Ramos (cell line): ENCODE results near the gene GIGYF2.
"Not testable (repeated sequence)": the region's sequence is repeated elsewhere in the genome, so short reads cannot be mapped to it uniquely, and the experiment has no call there.

Experiments used
- in situ Hi-C: fragments of 300-500 bp; cut with MboI; formaldehyde crosslinking; loops from one replicate; pipeline ENCODE4 v1.14.3; 2022; ENCODE audit warnings: low sequenced_read_pairs; ENCODE audit not compliant: unreplicated experiment

Gene GIGYF2

GRCh38 chr2:232800166-232800565 is 103.0 kb downstream of the GIGYF2 start:
- in situ Hi-C loops = no loop called here

GRCh38 chr2:232802091-232802490 is 105.0 kb downstream of the GIGYF2 start:
- in situ Hi-C loops = no loop called here

GRCh38 chr2:232809349-232810124 is 112.4 kb downstream of the GIGYF2 start:
- in situ Hi-C loops = no loop called here

GRCh38 chr2:232810444-232810843 is 113.3 kb downstream of the GIGYF2 start:
- in situ Hi-C loops = no loop called here

- in situ Hi-C loops = no loop called here
These were observed 118.4 kb downstream of the GIGYF2 start for GRCh38 chr2:232815569-232815968.

- in situ Hi-C loops = no loop called here
These were observed 119.5 kb downstream of the GIGYF2 start for GRCh38 chr2:232816657-232817056.

GRCh38 chr2:232817756-232818155 is 120.6 kb downstream of the GIGYF2 start:
- in situ Hi-C loops = no loop called here

- in situ Hi-C loops = no loop called here
These were observed 132.9 kb downstream of the GIGYF2 start for GRCh38 chr2:232829988-232830387.

GRCh38 chr2:232831496-232831895 is 134.4 kb downstream of the GIGYF2 start:
- in situ Hi-C loops = no loop called here

- in situ Hi-C loops = no loop called here
These were observed 136.7 kb downstream of the GIGYF2 start for GRCh38 chr2:232833830-232834229.

- in situ Hi-C loops = no loop called here
These were observed 138.6 kb downstream of the GIGYF2 start for GRCh38 chr2:232835687-232836208.

- in situ Hi-C loops = no loop called here
These were observed 139.8 kb downstream of the GIGYF2 start for GRCh38 chr2:232836934-232837333.

- in situ Hi-C loops = no loop called here
These were observed 141.3 kb downstream of the GIGYF2 start for GRCh38 chr2:232838406-232838874.

GRCh38 chr2:232839411-232840079 is 142.4 kb downstream of the GIGYF2 start:
- in situ Hi-C loops = no loop called here

GRCh38 chr2:232842689-232843088 is 145.6 kb downstream of the GIGYF2 start:
- in situ Hi-C loops = no loop called here

GRCh38 chr2:232843834-232844233 is 146.7 kb downstream of the GIGYF2 start:
- in situ Hi-C loops = no loop called here

GRCh38 chr2:232846055-232846454 is 148.9 kb downstream of the GIGYF2 start:
- in situ Hi-C loops = no loop called here

- in situ Hi-C loops = no loop called here
These were observed 152.9 kb downstream of the GIGYF2 start for GRCh38 chr2:232850039-232850438.

GRCh38 chr2:232852081-232852480 is 154.9 kb downstream of the GIGYF2 start:
- in situ Hi-C loops = not testable (repeated sequence)

- in situ Hi-C loops = no loop called here
These were observed 155.5 kb downstream of the GIGYF2 start for GRCh38 chr2:232852676-232853075.

GRCh38 chr2:232854082-232854481 is 157.0 kb downstream of the GIGYF2 start:
- in situ Hi-C loops = no loop called here
